Neuronal stem cell (in vitro differentiated cells): ENCODE results near the gene MREG.

ENCODE experiments used
- DNase-seq: peaks from one replicate; pipeline ENCODE4 v3.0.0-alpha.2; 2013; ENCODE audit warnings: low spot score
- H2AFZ ChIP-seq: one replicate; pipeline ENCODE4 v1.6.1; 2013; ENCODE audit warnings: mild to moderate bottlenecking, low read length, inconsistent platforms
- H2AK5ac ChIP-seq: 2 replicates; pipeline ENCODE4 v1.6.1; 2013; ENCODE audit warnings: low read depth, mild to moderate bottlenecking, inconsistent platforms, low read length, moderate library complexity, mixed read lengths
- H2BK120ac ChIP-seq: 2 replicates; pipeline ENCODE4 v1.6.1; 2013; ENCODE audit warnings: low read depth, mild to moderate bottlenecking, inconsistent platforms, low read length, moderate library complexity, mixed read lengths
- H2BK12ac ChIP-seq: one replicate; pipeline ENCODE4 v1.6.1; 2013; ENCODE audit warnings: low read length, inconsistent platforms
- H2BK15ac ChIP-seq: 2 replicates; pipeline ENCODE4 v1.6.1; 2013; ENCODE audit warnings: mild to moderate bottlenecking, low read length, inconsistent platforms, mixed read lengths
- H2BK5ac ChIP-seq: one replicate; pipeline ENCODE4 v1.6.1; 2013; ENCODE audit warnings: inconsistent platforms, mild to moderate bottlenecking, low read length, moderate library complexity
- H3K14ac ChIP-seq: one replicate; pipeline ENCODE4 v1.6.1; 2013; ENCODE audit warnings: low read length, inconsistent platforms
- H3K18ac ChIP-seq: 2 replicates; pipeline ENCODE4 v1.6.1; 2013; ENCODE audit warnings: low read length, inconsistent platforms
- H3K23ac ChIP-seq: 2 replicates; pipeline ENCODE4 v1.6.1; 2013; ENCODE audit warnings: low read depth, mild to moderate bottlenecking, mixed read lengths, low read length, inconsistent platforms; ENCODE audit not compliant: poor library complexity
- H3K27ac ChIP-seq: replicated peaks from 3 replicates; pipeline ENCODE4 v1.5.1; 2013; ENCODE audit warnings: low read length, inconsistent platforms
- H3K27me3 ChIP-seq, 3 experiments: 2 replicates each; pipeline ENCODE4 v1.6.1; 2013; ENCODE audit warnings: low read length in 3 of 3, mild to moderate bottlenecking in 2 of 3, inconsistent platforms in 1 of 3, low read depth in 1 of 3, mixed read lengths in 1 of 3, moderate library complexity in 1 of 3; ENCODE audit not compliant: control insufficient read depth in 3 of 3, insufficient read depth in 3 of 3
- H3K36me3 ChIP-seq, 2 donors: replicated peaks in 1 of 2; 2 replicates each; pipeline ENCODE4 v1.6.1; 2013; ENCODE audit warnings: low read length in 2 of 2; ENCODE audit not compliant: control insufficient read depth in 2 of 2, insufficient read depth in 2 of 2
- H3K4ac ChIP-seq: 2 replicates; pipeline ENCODE4 v1.6.1; 2013; ENCODE audit warnings: inconsistent platforms, mild to moderate bottlenecking, low read length, moderate library complexity
- H3K4me1 ChIP-seq, 2 donors: 1 replicate in 1 of 2; 2 replicates in 1 of 2; pipeline ENCODE4 v1.6.1; 2013; ENCODE audit warnings: low read length in 2 of 2, low read depth in 1 of 2; ENCODE audit not compliant: control insufficient read depth in 2 of 2, insufficient read depth in 1 of 2
- H3K4me2 ChIP-seq: one replicate; pipeline ENCODE4 v1.6.1; 2013; ENCODE audit warnings: mild to moderate bottlenecking, low read length, inconsistent platforms; ENCODE audit not compliant: insufficient read depth, poor library complexity, severe bottlenecking
- H3K4me3 ChIP-seq, 2 donors: 2 replicates each; pipeline ENCODE4 v1.5.1; 2013; ENCODE audit warnings: low read length in 2 of 2, mild to moderate bottlenecking in 2 of 2, inconsistent platforms in 1 of 2, moderate library complexity in 1 of 2
- H3K79me1 ChIP-seq: one replicate; pipeline ENCODE4 v1.6.1; 2013; ENCODE audit warnings: low read depth, mild to moderate bottlenecking, inconsistent platforms, low read length, moderate library complexity
- H3K9ac ChIP-seq: one replicate; pipeline ENCODE4 v1.6.1; 2013; ENCODE audit warnings: mild to moderate bottlenecking, low read depth, low read length, inconsistent platforms; ENCODE audit not compliant: poor library complexity
- H3K9me3 ChIP-seq, 2 donors: replicated peaks in 1 of 2; 2 replicates each; pipeline versions ENCODE3 to v1.6.1; 2013; ENCODE audit warnings: low read length in 2 of 2, mild to moderate bottlenecking in 2 of 2, inconsistent platforms in 1 of 2, low read depth in 1 of 2, mixed read lengths in 1 of 2, moderate library complexity in 1 of 2; ENCODE audit not compliant: control insufficient read depth in 2 of 2, insufficient read depth in 1 of 2
- H4K8ac ChIP-seq: one replicate; pipeline ENCODE4 v1.6.1; 2013; ENCODE audit warnings: low read depth, mild to moderate bottlenecking, inconsistent platforms, low read length, moderate library complexity
- H4K91ac ChIP-seq: one replicate; pipeline ENCODE4 v1.6.1; 2013; ENCODE audit warnings: low read length, low read depth, mild to moderate bottlenecking, inconsistent platforms; ENCODE audit not compliant: poor library complexity
- WGBS, 2 donors: extraction: QIAGEN DNeasy Blood & Tissue Kit; methylation state at CpG; one replicate each; pipeline ENCODE4 v1.1.7; 2013; ENCODE audit warnings: missing lambda C conversion rate in 2 of 2, mixed read lengths in 1 of 2; ENCODE audit not compliant: insufficient read length in 2 of 2, insufficient replicate concordance in 1 of 2; ENCODE audit errors: extremely low coverage in 2 of 2; 5-methylcytosine and 5-hydroxymethylcytosine counted together

MREG gene

DNA sequence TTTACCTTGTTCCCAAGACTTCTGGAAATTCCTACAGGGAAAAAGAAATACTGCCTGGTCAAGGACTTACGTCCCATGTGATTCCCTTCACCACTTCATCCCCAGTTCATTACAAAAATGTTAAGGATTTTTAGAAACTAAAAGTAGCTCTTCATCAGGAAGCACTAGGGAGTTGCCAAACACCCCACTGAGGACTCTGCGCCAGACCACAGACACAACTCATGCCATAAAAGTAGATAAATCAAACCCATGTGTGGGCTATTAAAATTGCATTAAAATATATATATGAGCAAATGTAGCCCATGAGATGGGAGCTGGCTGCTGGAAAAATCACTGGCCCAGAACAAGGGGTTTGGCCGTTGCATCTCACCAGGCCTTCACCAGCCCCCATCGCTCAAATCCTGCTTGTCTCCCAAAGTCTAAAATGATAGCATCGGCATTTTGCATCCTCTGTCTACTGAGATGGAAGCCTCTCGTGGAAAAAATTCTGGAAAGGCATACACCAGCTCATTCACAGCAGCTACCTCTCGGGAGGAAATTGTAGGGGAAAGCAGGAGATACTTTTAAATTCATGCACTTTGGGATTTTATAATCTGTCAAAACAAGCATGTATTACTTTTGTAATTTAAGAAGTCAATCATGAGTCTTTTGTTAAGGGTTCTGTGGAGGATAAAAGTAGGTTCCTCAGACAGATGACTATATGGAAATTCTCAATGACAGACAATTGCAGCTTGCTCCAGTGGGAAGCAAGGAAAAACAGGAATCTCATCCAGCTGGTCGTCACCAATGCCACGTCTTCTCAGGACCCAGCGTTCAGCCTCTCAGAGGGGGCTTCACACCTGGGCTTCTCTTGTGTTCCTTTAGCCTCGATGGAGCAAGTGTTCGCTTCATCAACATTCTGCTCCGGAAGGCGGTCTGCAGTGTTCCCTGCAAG is 113.9 kb downstream of the MREG start:
- Histone ChIP-seq H3K27me3 (peaks cover 0 to 5% (median 0%) of the 10 kb centered on the region in 3 experiments), H3K79me1 (no peaks in the 10 kb centered on the region), H3K4ac (no peak overlapping the region), H2BK15ac (no peak overlapping the region), H3K14ac (no peak overlapping the region), H2BK12ac (no peak overlapping the region), H2AFZ (no peak overlapping the region), H3K9me3 (no peaks in the 10 kb centered on the region), H3K4me3 (no peak overlapping the region), H3K18ac (no peak overlapping the region), H2BK5ac (no peak overlapping the region), H4K91ac (no peak overlapping the region), H3K23ac (no peak overlapping the region), H3K27ac (no peak overlapping the region), H2AK5ac (no peak overlapping the region), H2BK120ac (no peak overlapping the region), H3K9ac (no peak overlapping the region), H3K4me1 (no peaks in the 10 kb centered on the region), H3K4me2 (no peak overlapping the region), H3K36me3 (no peaks in the 10 kb centered on the region), H4K8ac (no peak overlapping the region)
- no CpG with 5 or more reads among the region's 14 CpGs for WGBS, 2 donors
- DNase-seq, result no peak

DNA sequence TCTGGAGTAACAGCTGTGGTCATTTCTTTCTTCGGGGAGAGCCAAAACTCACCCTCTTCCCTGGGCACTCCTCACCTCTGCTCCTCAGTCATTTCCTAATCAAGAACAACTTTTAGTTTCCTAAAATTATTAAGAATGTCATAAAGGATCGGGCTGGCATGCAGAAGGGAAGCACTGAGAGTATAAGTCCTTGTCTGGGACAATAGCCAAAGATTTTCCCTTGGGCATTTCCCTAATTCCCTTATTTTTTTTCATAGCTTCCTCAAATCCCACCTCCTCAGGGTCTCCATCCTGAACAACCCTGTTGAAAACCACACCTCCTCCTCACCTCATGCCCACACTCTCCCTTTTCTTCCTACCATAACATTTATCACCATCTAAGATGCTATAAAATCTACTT is 115.0 kb downstream of the MREG start:
- Histone ChIP-seq H3K9me3 (no peaks in the 10 kb centered on the region), H4K91ac (no peak overlapping the region), H3K4me1 (no peaks in the 10 kb centered on the region), H4K8ac (no peak overlapping the region), H2BK15ac (no peak overlapping the region), H3K23ac (no peak overlapping the region), H2AFZ (no peak overlapping the region), H3K27ac (no peak overlapping the region), H3K27me3 (peaks cover 0 to 5% (median 0%) of the 10 kb centered on the region in 3 experiments), H3K14ac (no peak overlapping the region), H3K18ac (no peak overlapping the region), H3K4me2 (no peak overlapping the region), H3K4me3 (no peak overlapping the region), H3K36me3 (no peaks in the 10 kb centered on the region), H2BK120ac (no peak overlapping the region), H3K4ac (no peak overlapping the region), H3K9ac (no peak overlapping the region), H2BK12ac (no peak overlapping the region), H3K79me1 (no peaks in the 10 kb centered on the region), H2BK5ac (no peak overlapping the region), H2AK5ac (no peak overlapping the region)
- no CpG with 5 or more reads among the region's 2 CpGs for WGBS, 2 donors
- no peak for DNase-seq

DNA sequence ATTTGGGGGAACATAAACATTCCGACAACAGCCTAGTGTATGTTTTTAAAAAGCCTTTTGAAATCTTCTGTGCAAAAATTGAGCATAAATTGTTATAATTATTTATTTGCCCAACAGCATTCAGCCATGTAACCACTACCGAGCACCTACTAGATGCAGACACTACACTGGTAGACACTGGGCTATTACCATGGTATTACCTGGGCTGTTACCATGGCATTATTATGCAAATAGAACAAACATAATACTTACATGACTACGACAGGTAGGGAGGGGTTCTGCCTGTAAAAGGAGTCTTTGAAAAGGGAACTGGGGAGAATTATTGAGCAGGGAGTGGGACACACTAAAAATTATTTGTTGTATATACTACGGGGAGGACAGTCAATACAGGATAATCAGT is 116.4 kb downstream of the MREG start:
- H2BK12ac ChIP-seq, result no peak overlapping the region
- H2BK120ac ChIP-seq, result no peak overlapping the region
- H3K27ac ChIP-seq, result no peak overlapping the region
- WGBS, 2 donors, result no CpG with 5 or more reads among the region's 4 CpGs
- H3K27me3 ChIP-seq, result peaks cover 0 to 5% (median 0%) of the 10 kb centered on the region in 3 experiments
- no peak overlapping the region for H4K91ac ChIP-seq
- H2BK15ac ChIP-seq, result no peak overlapping the region
- no peak overlapping the region for H4K8ac ChIP-seq
- no peak overlapping the region for H2AFZ ChIP-seq
- no peak overlapping the region for H2BK5ac ChIP-seq
- H3K4me3 ChIP-seq, result no peak overlapping the region
- no peaks in the 10 kb centered on the region for H3K79me1 ChIP-seq
- no peak for DNase-seq
- H3K9ac ChIP-seq, result no peak overlapping the region
- H3K36me3 ChIP-seq, result no peaks in the 10 kb centered on the region
- H3K9me3 ChIP-seq, result no peaks in the 10 kb centered on the region
- H3K14ac ChIP-seq, result no peak overlapping the region
- no peak overlapping the region for H3K4me2 ChIP-seq
- H3K23ac ChIP-seq, result no peak overlapping the region
- no peaks in the 10 kb centered on the region for H3K4me1 ChIP-seq
- H2AK5ac ChIP-seq, result no peak overlapping the region
- H3K4ac ChIP-seq, result no peak overlapping the region
- no peak overlapping the region for H3K18ac ChIP-seq

DNA sequence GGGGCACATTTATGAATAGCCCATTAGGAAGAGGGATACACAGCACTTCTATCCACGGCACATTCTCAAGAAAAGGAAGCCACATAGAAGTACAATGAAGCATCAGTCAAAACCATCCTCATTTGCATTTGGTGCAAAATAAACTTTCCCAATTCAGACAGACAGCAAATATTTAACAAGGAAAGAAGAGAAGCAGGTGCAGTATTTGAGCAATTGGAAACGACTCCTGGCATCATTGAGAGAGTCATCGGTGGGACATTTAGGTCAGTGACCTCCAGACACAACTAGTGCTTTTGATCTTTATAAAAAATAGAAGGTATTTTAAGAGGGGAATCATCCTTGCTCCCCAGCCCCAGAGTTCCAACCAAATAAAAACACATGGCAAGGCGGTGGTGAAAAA is 118.0 kb downstream of the MREG start:
- Histone ChIP-seq H4K8ac (no peak overlapping the region), H3K36me3 (no peaks in the 10 kb centered on the region), H3K27me3 (peaks cover 0 to 5% (median 0%) of the 10 kb centered on the region in 3 experiments), H3K27ac (no peak overlapping the region), H3K4ac (no peak overlapping the region), H2AFZ (no peak overlapping the region), H2AK5ac (no peak overlapping the region), H3K9me3 (no peaks in the 10 kb centered on the region), H2BK12ac (no peak overlapping the region), H3K4me1 (no peaks in the 10 kb centered on the region), H3K79me1 (peaks cover 2% of the 10 kb centered on the region), H3K23ac (no peak overlapping the region), H3K4me2 (no peak overlapping the region), H3K18ac (no peak overlapping the region), H3K14ac (no peak overlapping the region), H3K4me3 (no peak overlapping the region), H2BK5ac (no peak overlapping the region), H2BK120ac (no peak overlapping the region), H3K9ac (no peak overlapping the region), H4K91ac (no peak overlapping the region), H2BK15ac (no peak overlapping the region)
- no peak for DNase-seq
- no CpG with 5 or more reads among the region's 4 CpGs for WGBS, 2 donors
